Dermis microvascular lymphatic vessel endothelial cell (primary cell): ENCODE results near the gene EGR4. TPM values are rescaled to one million over a fixed set of nuclear protein-coding genes. Genes with fewer than 3 reads are reported as not detected.
A peak's percentile ranks its signal among the peaks of the same experiment; 100 is the strongest.
"Not testable (repeated sequence)": the region's sequence is repeated elsewhere in the genome, so short reads cannot be mapped to it uniquely, and the experiment has no call there.

Experiments
- DNase-seq, 2 donors: peaks; one replicate each; pipeline versions ENCODE4 v3.0.0 to v3.0.0-alpha.2; 2010; ENCODE audit warnings: low read depth in 2 of 2
- total RNA-seq: library from RNA; depleted of rRNA; stranded (reverse); fragments of >200 nt; gene quantifications from 2 replicates; pipeline ENCODE4 v1.2.1, GENCODE V29; 2014

Gene EGR4
- total RNA-seq, 1 donor from 2014 or later, result not detected

- no peak for DNase-seq
Measured at GRCh38 chr2:73263540-73264331, 29.6 kb downstream of the EGR4 start.

GRCh38 chr2:73262691-73263429 lies 30.5 kb downstream of the EGR4 start:
- not testable (repeated sequence) for DNase-seq

DNA sequence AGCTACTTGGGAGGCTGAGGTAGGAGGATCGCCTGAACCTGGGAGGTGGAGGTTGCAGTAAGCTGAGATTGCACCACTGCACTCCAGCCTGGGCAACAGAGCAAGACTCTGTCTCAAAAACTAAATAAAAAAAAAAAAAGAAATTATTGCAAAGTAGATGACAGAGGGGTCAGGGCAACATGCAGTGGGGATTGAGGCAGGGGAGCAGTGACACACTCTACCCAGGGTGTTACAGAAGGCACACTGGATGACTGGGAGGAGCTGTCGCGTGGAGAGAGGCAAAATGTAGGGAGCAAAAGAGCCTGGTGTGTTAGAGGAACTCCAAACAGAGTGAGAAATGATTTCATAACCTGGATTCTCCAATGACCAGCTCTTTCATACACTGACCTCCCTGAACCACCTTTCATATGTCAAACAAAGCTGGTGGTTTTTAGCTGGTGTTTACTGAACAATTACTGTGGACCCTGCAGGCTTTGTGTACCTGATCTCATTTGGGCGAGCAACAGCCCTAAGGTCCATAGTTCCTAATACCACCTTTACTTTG lies 31.2 kb downstream of the EGR4 start:
- DNase-seq, result no peak

GRCh38 chr2:73260338-73260984 lies 32.9 kb downstream of the EGR4 start:
- DNase-seq, result peak; percentile 12 to 57

- no peak for DNase-seq
Measured at GRCh38 chr2:73259704-73260337, 33.5 kb downstream of the EGR4 start.

GRCh38 chr2:73259276-73259675 lies 34.1 kb downstream of the EGR4 start:
- DNase-seq, result no peak

GRCh38 chr2:73258913-73259215 lies 34.5 kb downstream of the EGR4 start:
- no peak for DNase-seq

GRCh38 chr2:73258186-73258912 lies 35.0 kb downstream of the EGR4 start:
- DNase-seq, result no peak

DNA sequence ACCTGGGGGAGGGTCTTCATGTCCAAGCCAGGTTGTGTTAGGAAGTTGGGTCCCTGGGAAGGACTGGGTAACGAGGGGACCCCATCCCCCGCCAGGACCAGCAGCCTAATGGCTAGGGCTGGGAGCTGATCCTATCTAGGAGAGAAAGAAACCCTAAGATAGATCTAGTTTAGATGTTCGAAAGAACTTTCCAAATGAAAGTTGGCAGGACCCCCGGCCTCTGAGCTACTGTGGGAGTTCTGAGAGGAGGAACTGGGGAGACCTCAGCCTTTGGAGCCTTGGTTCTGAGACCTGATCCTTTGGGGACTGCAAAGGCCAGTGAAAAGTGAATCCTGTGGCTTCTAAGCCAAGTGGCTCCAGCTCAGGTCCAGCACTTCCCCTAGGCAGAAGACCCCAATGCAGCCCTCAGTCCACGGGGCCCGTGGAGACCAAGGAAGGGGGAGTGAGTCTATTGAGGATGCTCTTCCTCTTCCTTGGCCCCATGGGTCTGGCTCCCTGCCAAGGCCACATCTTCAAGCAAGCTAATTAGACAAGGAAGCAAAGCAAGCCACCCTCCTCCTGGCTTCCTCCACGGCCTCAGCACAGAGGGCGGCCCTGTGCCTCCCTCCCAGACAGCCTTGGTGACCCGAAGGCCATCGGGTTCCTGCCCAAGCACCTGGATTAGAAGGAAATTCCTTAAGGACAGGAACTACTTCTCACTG lies 35.8 kb downstream of the EGR4 start:
- no peak for DNase-seq

DNA sequence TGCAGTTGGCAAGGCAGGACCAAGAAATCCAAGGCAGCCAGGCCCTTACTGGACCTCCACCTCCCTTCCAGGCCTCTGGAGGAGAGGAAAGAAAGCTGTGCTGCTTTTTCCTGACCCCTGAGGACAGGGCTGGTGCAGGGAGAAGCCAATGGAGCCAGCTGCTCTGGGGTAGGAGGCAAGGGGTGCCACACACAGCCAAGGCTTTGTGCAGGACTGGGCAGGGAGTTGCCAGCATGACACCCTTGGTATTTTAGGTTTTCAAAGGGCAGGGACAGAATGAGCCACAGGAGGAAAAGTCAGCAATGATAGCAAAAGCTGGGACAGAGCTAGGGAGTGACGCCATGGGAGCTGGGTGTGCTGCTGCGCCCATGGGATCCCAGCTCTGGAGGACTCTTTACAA lies 36.3 kb downstream of the EGR4 start:
- DNase-seq, result no peak

GRCh38 chr2:73256618-73256922 lies 36.8 kb downstream of the EGR4 start:
- no peak for DNase-seq

DNA sequence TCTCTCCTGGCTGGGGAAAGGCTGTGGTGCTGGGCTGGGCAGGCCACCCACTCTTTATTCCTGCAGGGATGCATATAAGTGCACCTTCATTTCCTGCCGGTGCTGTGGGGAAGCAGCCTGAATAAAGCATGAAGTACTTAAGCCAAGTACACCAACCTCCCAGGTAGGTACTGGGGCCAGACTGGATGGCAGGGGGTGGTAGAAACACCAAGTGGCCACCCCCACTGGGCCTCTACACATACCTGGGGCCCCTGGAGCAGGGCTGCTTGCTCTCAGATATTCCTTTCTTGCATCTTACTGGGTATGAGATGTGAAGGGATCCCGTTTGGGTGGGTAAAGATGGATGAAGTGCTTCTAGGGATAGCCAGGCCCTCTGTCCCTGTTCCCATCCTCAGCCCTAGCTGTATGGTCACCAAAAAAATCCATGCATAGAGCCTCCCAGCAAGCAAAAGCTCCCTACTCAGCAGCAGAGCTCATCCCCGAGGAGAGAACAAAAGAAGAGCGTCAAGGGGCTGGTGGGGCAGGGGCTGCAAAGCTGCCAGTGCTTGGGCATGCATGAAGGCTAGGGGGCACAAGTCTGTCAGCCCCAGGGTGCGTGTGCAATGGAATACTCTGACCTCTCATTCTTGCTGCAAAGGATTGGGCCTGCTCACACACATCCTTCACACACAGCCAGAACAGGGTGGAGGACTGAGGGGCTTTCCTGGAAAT lies 37.3 kb downstream of the EGR4 start:
- DNase-seq, result no peak

DNA sequence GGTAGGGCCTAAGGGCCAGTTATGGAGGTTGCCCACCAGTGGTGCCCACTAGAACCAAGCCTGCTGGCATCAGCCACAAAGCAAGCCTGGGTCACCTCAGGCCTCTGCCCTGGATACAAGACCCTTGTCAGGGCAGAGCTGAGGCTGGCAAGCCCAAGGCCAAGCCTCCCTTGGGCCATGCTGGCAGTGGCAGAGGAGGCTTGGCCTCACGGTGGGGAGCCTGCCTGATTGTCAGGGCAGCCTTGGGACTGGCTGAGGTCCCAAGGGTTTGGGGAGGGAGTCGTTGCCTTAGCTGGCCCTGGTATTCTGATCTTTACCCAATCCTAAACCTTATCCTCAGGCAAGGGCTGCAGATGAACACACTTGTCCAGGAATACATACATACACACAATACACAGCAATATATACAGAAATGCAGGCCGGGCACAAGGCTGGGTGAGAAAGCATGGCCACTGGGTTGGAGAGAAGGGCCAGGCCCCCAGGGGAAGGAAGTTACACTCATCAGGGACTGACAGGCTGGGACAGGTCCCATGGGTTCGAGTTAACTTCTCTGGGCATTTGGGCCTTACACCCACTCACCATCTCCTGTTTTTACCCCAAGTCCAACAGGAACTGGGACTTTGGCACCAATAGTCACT lies 38.2 kb downstream of the EGR4 start:
- no peak for DNase-seq

DNA sequence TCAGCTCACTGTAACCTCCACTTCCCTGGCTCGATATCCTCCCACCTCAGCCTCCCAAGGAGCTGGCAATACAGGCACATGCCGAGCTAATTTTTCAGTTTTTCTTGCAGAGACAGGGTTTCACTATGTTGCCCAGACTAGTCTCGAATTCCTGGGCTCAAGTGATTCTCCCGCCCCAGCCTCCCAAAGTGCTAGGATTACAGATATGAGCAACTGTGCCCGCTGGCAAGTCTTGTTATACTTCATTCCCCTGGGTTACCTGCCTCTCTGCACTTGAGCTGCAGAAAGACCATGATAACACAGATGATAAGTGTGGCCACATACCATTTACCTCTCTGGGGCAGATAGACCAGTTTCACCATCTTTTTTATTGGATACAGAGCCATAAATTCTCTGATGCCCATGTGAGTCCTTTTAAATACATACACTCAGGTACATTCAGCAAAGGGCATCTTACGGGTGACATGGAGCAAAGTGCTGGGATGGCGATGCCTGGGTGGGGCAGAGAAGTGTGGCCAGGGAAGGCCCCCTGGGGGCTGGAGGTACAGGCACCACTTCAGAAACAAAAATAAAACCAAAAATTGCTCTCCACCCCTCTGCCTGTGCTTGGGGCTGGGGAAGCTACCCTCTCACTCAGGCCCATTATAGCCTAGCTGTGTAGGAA lies 38.9 kb downstream of the EGR4 start:
- no peak for DNase-seq

DNA sequence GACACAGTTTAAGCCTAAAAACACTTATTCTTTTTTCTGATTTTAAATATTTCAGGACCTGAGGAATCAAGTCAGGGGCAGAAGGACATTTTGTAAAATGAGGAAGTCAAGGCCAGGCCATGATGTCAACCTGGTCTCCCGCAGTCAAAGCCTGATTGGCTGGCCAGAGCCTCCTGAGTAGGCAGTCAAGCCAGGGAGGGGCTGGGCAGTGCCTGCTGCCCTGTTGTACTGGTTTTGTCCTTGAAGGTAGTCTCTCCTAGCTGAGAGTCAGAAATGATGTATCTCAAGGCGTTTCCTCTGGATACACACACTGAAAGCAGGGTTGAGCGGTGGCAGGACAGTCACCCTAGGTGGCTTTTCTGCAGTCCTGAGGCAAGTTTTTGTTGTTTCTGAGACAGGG lies 39.4 kb downstream of the EGR4 start:
- no peak for DNase-seq

DNA sequence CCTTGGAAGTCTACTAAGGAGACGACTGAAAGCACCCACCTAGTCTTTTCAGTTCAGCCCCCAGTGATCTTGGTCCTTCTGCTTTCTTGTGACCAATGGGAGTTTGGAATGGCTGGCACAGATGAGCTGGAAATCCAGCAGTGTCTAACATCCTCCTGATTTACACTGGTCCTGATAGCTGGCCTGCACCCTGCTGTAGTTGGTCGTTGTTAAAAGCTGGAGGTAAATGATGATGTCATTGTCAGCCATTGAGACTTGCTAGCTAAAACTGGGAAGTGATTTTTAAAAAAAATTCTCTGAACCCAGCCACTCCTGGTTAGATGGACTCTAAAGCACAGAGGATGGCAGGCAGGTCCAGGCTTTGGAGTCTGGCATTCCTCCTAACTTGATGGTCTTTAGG lies 39.9 kb downstream of the EGR4 start:
- DNase-seq, result no peak

- DNase-seq, result no peak
Measured at GRCh38 chr2:73252238-73253027, 40.9 kb downstream of the EGR4 start.
